ENCODE results near the gene NLK.

The NLK gene

DNA sequence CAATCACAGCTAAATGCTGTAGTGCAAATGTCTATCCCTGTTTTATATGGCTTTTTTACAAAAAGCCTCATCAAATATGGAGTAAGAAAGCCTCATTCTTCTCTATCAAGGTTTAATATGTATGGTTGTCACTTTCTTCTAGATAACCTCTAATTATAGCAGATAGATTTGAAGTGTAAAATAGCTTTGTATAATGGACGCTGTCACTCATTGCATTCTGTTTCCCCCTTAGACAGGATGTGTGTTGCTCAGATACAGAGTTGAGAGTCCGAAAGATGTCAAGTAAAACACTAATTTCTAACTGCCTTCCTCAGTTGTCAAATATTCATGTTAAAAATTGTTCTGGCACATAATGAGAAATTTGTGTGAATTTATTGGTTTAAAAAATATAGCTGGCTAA is 88.0 kb downstream of the NLK start:
- TF ChIP-seq, protein P1, sequence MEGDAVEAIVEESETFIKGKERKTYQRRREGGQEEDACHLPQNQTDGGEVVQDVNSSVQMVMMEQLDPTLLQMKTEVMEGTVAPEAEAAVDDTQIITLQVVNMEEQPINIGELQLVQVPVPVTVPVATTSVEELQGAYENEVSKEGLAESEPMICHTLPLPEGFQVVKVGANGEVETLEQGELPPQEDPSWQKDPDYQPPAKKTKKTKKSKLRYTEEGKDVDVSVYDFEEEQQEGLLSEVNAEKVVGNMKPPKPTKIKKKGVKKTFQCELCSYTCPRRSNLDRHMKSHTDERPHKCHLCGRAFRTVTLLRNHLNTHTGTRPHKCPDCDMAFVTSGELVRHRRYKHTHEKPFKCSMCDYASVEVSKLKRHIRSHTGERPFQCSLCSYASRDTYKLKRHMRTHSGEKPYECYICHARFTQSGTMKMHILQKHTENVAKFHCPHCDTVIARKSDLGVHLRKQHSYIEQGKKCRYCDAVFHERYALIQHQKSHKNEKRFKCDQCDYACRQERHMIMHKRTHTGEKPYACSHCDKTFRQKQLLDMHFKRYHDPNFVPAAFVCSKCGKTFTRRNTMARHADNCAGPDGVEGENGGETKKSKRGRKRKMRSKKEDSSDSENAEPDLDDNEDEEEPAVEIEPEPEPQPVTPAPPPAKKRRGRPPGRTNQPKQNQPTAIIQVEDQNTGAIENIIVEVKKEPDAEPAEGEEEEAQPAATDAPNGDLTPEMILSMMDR (conservative IDR thresholded peaks at IDR 0.05; ENCODE audit: low read depth, low read length): no peak
- no peak for DNase-seq (ENCODE audit: low read depth)
- H3K4me3 ChIP-seq (ENCODE audit: low read depth, low read length): no peak overlapping the region

DNA sequence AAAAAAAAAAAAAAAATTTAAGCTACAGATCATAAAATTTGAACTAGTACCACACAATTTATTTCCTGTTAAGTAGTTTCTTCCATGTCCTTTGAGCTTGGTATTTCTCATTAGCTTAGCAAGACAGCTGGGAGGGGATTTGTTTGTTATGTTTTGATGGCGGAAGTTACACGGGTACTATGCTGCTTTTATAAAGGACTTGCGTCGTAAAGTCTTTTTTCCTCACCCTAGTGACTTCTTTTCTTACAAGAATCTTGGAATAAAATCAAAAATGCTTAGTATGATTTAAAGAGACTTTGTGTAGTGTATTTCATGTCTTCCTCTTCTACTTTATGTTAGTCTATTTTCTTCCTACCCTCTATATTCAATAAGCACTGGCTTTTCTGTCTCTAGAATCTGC is 89.1 kb downstream of the NLK start:
- DNase-seq (ENCODE audit: low read depth): peak; percentile 64

DNA sequence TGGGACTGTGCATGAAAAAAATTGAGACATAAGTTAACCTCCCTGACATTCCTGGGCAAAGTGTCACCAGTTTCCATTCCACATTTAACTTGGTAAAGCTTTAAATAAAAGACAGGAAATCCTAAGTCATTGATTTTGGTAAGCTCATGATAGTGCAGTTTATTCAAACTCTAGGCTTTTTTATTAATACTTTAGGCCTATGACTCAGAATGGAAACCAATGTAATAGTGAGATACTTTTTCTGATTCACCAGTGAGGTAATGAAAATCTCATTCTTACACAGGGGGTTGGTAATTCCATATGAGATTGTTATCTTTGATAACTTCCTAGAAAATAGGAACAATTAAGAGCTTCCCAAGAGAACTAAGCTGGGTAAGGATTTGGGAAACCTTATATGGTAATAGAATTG is 91.1 kb downstream of the NLK start:
- peak; percentile 28 for DNase-seq (ENCODE audit: low read depth)
- TF ChIP-seq, protein P1 (conservative IDR thresholded peaks at IDR 0.05; ENCODE audit: low read depth, low read length): no peak
- no peak overlapping the region for H3K4me3 ChIP-seq (ENCODE audit: low read depth, low read length)

More for the DNA sequence above, 89.1 kb downstream of the NLK start:
- H3K4me3 ChIP-seq (ENCODE audit: low read depth, low read length): no peak overlapping the region
- TF ChIP-seq, protein P1 (conservative IDR thresholded peaks at IDR 0.05; ENCODE audit: low read depth, low read length): no peak

DNA sequence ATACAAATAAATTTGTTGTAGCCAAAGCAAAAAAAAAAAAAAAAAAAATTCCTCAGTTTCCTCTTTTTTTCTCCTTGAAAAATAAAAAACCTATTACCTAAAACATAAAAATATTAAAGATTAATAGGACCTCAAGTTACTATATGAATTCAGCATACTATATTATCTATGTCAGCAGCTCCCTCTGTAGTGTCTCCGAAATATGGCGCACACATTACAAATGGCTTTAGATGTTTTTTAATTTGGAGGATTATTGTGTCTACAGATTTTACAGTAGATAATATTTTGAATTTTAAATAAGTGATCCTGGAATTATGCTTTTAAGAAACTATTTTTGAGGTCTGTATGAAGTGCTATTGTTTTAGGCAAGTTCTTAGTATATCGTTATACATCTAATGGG is 94.4 kb downstream of the NLK start:
- TF ChIP-seq, protein P1 (conservative IDR thresholded peaks at IDR 0.05; ENCODE audit: low read depth, low read length): no peak
- no peak for DNase-seq (ENCODE audit: low read depth)
- H3K4me3 ChIP-seq (ENCODE audit: low read depth, low read length): no peak overlapping the region

DNA sequence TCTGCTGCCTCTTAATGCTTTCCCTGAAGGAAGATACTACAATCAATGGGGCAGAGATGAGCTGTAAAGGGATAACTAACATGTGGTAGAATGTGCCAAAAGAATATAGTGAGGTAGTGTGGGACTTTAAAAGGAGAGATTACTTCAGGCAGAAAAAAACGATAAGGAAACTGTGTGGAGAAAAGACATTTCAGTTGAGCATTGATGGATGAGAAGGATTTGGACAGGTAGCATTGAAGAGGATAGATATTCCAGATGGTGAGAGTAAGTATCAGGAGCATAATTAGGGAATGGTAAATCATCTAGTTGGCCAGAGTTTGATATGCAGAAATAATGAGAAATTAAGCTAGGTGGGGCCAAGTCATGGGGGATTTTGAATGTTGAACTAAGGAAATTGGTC is 97.3 kb downstream of the NLK start:
- no peak overlapping the region for H3K4me3 ChIP-seq (ENCODE audit: low read depth, low read length)
- TF ChIP-seq, protein P1 (conservative IDR thresholded peaks at IDR 0.05; ENCODE audit: low read depth, low read length): no peak
- no peak for DNase-seq (ENCODE audit: low read depth)

DNA sequence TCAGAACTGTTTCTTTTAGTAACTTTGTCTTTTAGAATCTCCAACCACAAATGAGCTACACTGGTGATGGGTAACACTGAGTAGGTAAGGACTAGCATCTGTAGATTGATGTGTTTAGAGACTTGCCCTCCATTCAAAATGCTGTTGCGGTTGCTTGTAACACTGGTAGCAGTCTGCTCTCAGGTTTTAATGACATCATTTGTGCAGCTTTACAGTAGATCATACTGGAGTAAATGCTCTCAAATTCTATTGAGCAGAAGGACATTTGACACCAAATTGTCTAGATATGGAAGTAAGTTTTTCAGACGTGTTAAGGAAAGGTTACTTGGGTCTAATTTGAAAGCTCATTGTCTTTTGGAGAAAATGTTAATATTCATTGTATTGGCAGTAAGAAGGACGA is 98.8 kb downstream of the NLK start:
- H3K4me3 ChIP-seq (ENCODE audit: low read depth, low read length): no peak overlapping the region
- no peak for DNase-seq (ENCODE audit: low read depth)
- TF ChIP-seq, protein P1 (conservative IDR thresholded peaks at IDR 0.05; ENCODE audit: low read depth, low read length): no peak

DNA sequence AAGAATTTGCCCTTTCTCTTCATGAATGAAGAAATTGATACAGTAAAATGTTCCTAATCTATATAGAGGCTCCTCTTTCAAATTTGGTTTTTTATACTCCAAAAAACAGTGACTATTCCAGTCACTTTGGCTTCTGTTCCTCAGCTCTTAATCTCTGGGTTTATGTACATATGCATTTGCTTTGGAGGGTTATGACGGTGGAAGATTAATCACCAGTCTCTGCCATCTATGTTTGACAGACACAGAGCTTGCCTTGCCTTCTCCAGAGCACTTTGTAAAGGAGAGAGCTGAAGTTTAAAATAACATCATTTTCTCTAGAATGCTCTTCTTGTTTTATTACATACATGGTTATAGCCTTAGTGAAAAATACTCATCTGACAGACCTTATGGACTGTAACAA is 99.3 kb downstream of the NLK start:
- DNase-seq (ENCODE audit: low read depth): no peak
- H3K4me3 ChIP-seq (ENCODE audit: low read depth, low read length): no peak overlapping the region
- TF ChIP-seq, protein P1 (conservative IDR thresholded peaks at IDR 0.05; ENCODE audit: low read depth, low read length): no peak

Data from choroid plexus epithelial cell (primary cell).